Activated T-cell treated with anti-CD3 and anti-CD28 coated beads, Interleukin-2, amount 50 U/mL, for 4 hours (primary cell): ENCODE results near the gene PAGE1. TPM values are rescaled to one million over a fixed set of nuclear protein-coding genes. Genes with fewer than 3 reads are reported as not detected.
"Not testable (repeated sequence)": the region's sequence is repeated elsewhere in the genome, so short reads cannot be mapped to it uniquely, and the experiment has no call there.

ENCODE experiments used
- ATAC-seq, 2 donors: fragments of 200-7000 bp; cut with Tn5 transposase; one replicate each; pipeline ENCODE4 v1.10.0; 2021
- DNase-seq: peaks from one replicate; pipeline ENCODE4 v3.0.0-alpha.2; 2020
- H3K27me3 Mint-ChIP-seq: one replicate; pipeline ENCODE4 v1.8.0; 2021; ENCODE audit warnings: low read depth, mixed read lengths
- H3K36me3 Mint-ChIP-seq: one replicate; pipeline ENCODE4 v1.8.0; 2022; ENCODE audit warnings: mixed read lengths; ENCODE audit not compliant: insufficient read depth
- H3K4me1 Mint-ChIP-seq: one replicate; pipeline ENCODE4 v1.8.0; 2021; ENCODE audit warnings: low read depth, mixed read lengths
- H3K4me3 Mint-ChIP-seq: one replicate; pipeline ENCODE4 v1.8.0; 2021; ENCODE audit warnings: mild to moderate bottlenecking, moderate library complexity, mixed read lengths
- H3K9me3 Mint-ChIP-seq: one replicate; pipeline ENCODE4 v1.8.0; 2021; ENCODE audit warnings: mixed read lengths
- total RNA-seq, 3 donors: library from RNA; stranded (reverse); gene quantifications; one replicate each; pipeline ENCODE4 v1.2.1, GENCODE V29; 2021

Gene PAGE1
- not detected for total RNA-seq

- DNase-seq: no peak
- Mint-ChIP-seq H3K36me3 (no peaks in the 10 kb centered on the region), H3K4me3 (no peak within 1 kb of the TSS), H3K4me1 (no peaks in the 10 kb centered on the region), H3K9me3 (no peaks in the 10 kb centered on the region), H3K27me3 (peaks cover 3% of the 10 kb centered on the region)
- ATAC-seq: no peak
These were observed at the start of gene PAGE1 for GRCh38 chrX:49695276-49696180. PAGE1 (minus strand) TSS chrX:49695984; CDS start chrX:49694770, 1,214 bp downstream.

GRCh38 chrX:49741501-49741900 is 45.7 kb upstream of the PAGE1 start:
- not testable (repeated sequence) for DNase-seq, H3K36me3 Mint-ChIP-seq, H3K4me3 Mint-ChIP-seq, H3K9me3 Mint-ChIP-seq, H3K4me1 Mint-ChIP-seq, ATAC-seq
- H3K27me3 Mint-ChIP-seq: peaks cover 12% of the 10 kb centered on the region

GRCh38 chrX:49727847-49728246 is 32.1 kb upstream of the PAGE1 start:
- H3K4me3 Mint-ChIP-seq: no peak overlapping the region
- ATAC-seq: no peak
- H3K36me3 Mint-ChIP-seq: no peaks in the 10 kb centered on the region
- H3K27me3 Mint-ChIP-seq: no peaks in the 10 kb centered on the region
- H3K9me3 Mint-ChIP-seq: no peaks in the 10 kb centered on the region
- DNase-seq: no peak
- H3K4me1 Mint-ChIP-seq: no peaks in the 10 kb centered on the region

- ATAC-seq: no peak
- Mint-ChIP-seq H3K27me3 (no peaks in the 10 kb centered on the region), H3K4me3 (no peak overlapping the region), H3K36me3 (no peaks in the 10 kb centered on the region), H3K4me1 (no peaks in the 10 kb centered on the region), H3K9me3 (no peaks in the 10 kb centered on the region)
- no peak for DNase-seq
These were observed 31.2 kb upstream of the PAGE1 start for GRCh38 chrX:49726966-49727365.

- Mint-ChIP-seq H3K9me3 (no peaks in the 10 kb centered on the region), H3K4me3 (no peak overlapping the region), H3K27me3 (no peaks in the 10 kb centered on the region), H3K4me1 (no peaks in the 10 kb centered on the region), H3K36me3 (no peaks in the 10 kb centered on the region)
- DNase-seq (no peak), ATAC-seq (no peak)
These were observed 30.4 kb upstream of the PAGE1 start for GRCh38 chrX:49725923-49726904.

- Mint-ChIP-seq H3K36me3 (no peaks in the 10 kb centered on the region), H3K4me1 (no peaks in the 10 kb centered on the region), H3K9me3 (no peaks in the 10 kb centered on the region), H3K4me3 (no peak overlapping the region), H3K27me3 (no peaks in the 10 kb centered on the region)
- ATAC-seq (no peak), DNase-seq (no peak)
These were observed 29.6 kb upstream of the PAGE1 start for GRCh38 chrX:49725401-49725800.

GRCh38 chrX:49720106-49720505 is 24.3 kb upstream of the PAGE1 start:
- H3K4me3 Mint-ChIP-seq, H3K27me3 Mint-ChIP-seq, H3K4me1 Mint-ChIP-seq, H3K9me3 Mint-ChIP-seq, H3K36me3 Mint-ChIP-seq, ATAC-seq, DNase-seq: not testable (repeated sequence)

GRCh38 chrX:49712577-49712976 is 16.8 kb upstream of the PAGE1 start:
- Mint-ChIP-seq H3K4me1 (no peaks in the 10 kb centered on the region), H3K9me3 (no peaks in the 10 kb centered on the region), H3K27me3 (peaks cover 2% of the 10 kb centered on the region), H3K36me3 (no peaks in the 10 kb centered on the region), H3K4me3 (no peak overlapping the region)
- no peak for DNase-seq
- ATAC-seq: no peak

GRCh38 chrX:49710744-49711319 is 15.0 kb upstream of the PAGE1 start:
- Mint-ChIP-seq H3K36me3 (no peaks in the 10 kb centered on the region), H3K9me3 (no peaks in the 10 kb centered on the region), H3K27me3 (peaks cover 2% of the 10 kb centered on the region), H3K4me3 (no peak overlapping the region), H3K4me1 (no peaks in the 10 kb centered on the region)
- DNase-seq (no peak), ATAC-seq (no peak)

- Mint-ChIP-seq H3K36me3 (no peaks in the 10 kb centered on the region), H3K9me3 (no peaks in the 10 kb centered on the region), H3K4me3 (no peak overlapping the region), H3K4me1 (no peaks in the 10 kb centered on the region), H3K27me3 (no peaks in the 10 kb centered on the region)
- ATAC-seq (no peak), DNase-seq (no peak)
These were observed 9.1 kb upstream of the PAGE1 start for GRCh38 chrX:49704691-49705404.

GRCh38 chrX:49701933-49702332 is 6.1 kb upstream of the PAGE1 start:
- ATAC-seq (no peak), DNase-seq (no peak)
- Mint-ChIP-seq H3K27me3 (no peaks in the 10 kb centered on the region), H3K9me3 (no peaks in the 10 kb centered on the region), H3K4me1 (no peaks in the 10 kb centered on the region), H3K4me3 (no peak overlapping the region), H3K36me3 (no peaks in the 10 kb centered on the region)

GRCh38 chrX:49701323-49701722 is 5.5 kb upstream of the PAGE1 start:
- no peak overlapping the region for H3K4me3 Mint-ChIP-seq
- H3K4me1 Mint-ChIP-seq: no peaks in the 10 kb centered on the region
- H3K27me3 Mint-ChIP-seq: no peaks in the 10 kb centered on the region
- H3K9me3 Mint-ChIP-seq: no peaks in the 10 kb centered on the region
- DNase-seq (no peak), ATAC-seq (no peak)
- no peaks in the 10 kb centered on the region for H3K36me3 Mint-ChIP-seq

GRCh38 chrX:49675075-49675719 is 20.6 kb downstream of the PAGE1 start:
- ATAC-seq (no peak), DNase-seq (no peak)
- H3K9me3 Mint-ChIP-seq: no peaks in the 10 kb centered on the region
- H3K4me1 Mint-ChIP-seq: no peaks in the 10 kb centered on the region
- no peaks in the 10 kb centered on the region for H3K36me3 Mint-ChIP-seq
- no peak overlapping the region for H3K4me3 Mint-ChIP-seq
- no peaks in the 10 kb centered on the region for H3K27me3 Mint-ChIP-seq
